ENCODE results near the gene APBA2. TPM values are rescaled to one million over a fixed set of nuclear protein-coding genes. Genes with fewer than 3 reads are reported as not detected.

APBA2 gene
- total RNA-seq, 6 experiments from 2014 or later: 5.3 to 6.5 (median 6.1) TPM

DNA sequence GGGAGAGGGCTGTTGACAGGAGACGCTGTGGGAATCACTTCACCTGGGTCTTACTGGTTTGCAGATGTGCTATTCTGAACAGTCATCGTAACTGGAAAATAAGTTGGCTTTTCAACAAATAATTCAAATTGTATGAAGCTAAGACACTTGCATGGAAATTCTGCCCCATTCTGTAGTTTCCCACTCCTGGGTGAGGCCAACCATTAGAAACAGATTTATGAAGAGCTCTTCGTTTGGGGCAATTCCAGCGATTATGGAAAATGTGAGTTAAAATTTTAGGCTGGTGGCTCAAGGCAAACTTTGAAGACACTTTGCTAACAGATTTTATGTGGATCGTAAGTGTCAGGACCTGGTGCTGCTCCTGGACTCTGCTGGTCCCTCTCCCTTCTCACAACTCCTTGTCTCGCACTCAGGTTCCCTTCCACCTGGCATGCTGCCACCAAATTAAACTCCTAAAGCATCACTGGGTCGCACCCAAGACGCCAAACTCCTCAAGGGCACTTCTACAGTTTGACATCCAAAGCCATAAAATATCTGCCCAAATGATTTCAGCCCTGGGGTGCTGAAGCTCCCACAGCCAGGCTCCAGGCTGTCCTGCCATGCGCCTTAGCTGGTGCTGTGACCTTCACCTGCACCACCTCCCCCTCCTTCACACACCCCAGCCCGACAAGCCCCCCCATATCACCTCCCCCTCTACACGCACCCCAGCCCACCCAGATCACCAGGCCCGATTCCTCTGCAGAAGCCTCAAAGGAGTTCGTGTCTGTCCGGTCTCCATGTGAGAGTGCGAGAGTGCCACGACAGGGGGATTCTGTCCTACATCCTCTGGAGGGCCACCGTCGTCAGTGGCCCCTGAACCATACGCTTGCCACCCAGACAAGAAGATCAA, 245.4 kb downstream of the APBA2 start:
- TF ChIP-seq, protein P1, sequence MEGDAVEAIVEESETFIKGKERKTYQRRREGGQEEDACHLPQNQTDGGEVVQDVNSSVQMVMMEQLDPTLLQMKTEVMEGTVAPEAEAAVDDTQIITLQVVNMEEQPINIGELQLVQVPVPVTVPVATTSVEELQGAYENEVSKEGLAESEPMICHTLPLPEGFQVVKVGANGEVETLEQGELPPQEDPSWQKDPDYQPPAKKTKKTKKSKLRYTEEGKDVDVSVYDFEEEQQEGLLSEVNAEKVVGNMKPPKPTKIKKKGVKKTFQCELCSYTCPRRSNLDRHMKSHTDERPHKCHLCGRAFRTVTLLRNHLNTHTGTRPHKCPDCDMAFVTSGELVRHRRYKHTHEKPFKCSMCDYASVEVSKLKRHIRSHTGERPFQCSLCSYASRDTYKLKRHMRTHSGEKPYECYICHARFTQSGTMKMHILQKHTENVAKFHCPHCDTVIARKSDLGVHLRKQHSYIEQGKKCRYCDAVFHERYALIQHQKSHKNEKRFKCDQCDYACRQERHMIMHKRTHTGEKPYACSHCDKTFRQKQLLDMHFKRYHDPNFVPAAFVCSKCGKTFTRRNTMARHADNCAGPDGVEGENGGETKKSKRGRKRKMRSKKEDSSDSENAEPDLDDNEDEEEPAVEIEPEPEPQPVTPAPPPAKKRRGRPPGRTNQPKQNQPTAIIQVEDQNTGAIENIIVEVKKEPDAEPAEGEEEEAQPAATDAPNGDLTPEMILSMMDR (IDR thresholded peaks at IDR 0.05): no peak
- H3K4me1 Mint-ChIP-seq (ENCODE audit: low read depth): no peaks in the 10 kb centered on the region
- H3K27me3 Mint-ChIP-seq (ENCODE audit: insufficient read depth): peaks cover 14% of the 10 kb centered on the region
- H3K4me3 Mint-ChIP-seq: no peak overlapping the region
- no peak overlapping the region for H3K27ac Mint-ChIP-seq
- no peaks in the 10 kb centered on the region for H3K36me3 Mint-ChIP-seq (ENCODE audit: low read depth)
- no peak for DNase-seq
- H3K9me3 Mint-ChIP-seq: no peaks in the 10 kb centered on the region; the same call in 1 of the 2 replicates

DNA sequence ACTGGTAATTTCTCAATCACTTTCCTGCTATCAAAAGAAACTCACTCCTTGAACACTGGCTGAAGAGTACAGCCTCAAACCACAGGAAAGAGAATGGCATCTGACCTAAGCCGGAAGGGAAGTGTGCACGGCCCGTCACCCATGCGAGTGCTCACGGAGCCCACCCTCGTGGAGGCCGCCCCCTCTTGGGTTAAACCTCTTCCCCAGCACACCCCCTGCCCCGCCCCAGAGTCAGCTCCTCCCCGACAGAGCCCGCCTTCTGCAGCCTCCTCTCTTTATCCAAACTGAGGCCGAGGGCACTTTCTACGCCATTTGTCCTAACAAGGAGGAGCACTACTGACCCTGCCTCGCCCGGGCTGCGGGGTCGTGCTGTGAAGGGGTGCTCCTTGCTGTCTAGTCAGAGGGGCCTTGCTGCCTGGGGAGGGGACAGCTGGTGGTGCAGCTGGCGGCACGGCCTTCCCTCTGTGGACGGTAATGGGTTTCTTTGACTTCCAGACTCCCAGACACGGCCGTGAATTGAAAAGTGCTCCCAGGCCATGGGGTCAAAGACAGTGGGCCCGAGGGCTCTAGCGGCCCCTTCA, 246.2 kb downstream of the APBA2 start:
- Mint-ChIP-seq H3K36me3 (ENCODE audit: low read depth) (no peaks in the 10 kb centered on the region), H3K4me1 (ENCODE audit: low read depth) (no peaks in the 10 kb centered on the region), H3K9me3 (peaks cover 2% of the 10 kb centered on the region; the same call in 1 of the 2 replicates), H3K27me3 (ENCODE audit: insufficient read depth) (peaks cover 18% of the 10 kb centered on the region), H3K27ac (no peak overlapping the region), H3K4me3 (no peak overlapping the region)
- DNase-seq: no peak
- TF ChIP-seq, protein P1 (IDR thresholded peaks at IDR 0.05): no peak

DNA sequence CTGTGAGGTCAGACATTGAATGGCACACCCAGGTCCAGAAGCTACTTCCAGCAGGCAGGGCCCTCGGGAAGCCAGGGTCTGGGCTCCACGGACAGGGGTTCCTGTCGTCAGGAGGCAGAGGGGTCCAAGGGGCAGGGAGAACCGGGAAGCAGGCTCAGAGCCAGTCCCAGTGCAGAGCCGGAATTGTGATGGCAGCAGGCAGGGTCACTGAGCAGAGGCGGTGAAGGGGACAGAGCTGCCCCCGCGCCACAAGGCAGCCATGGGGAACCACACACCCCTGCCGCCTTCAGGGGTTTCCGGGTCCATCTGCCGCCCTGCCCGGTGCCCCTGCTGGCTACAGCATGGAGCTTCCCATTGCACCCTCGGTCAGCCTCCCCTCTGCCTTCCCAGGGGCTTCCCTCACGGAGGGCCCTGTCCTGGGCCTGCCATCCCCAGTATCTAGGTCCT, 247.0 kb downstream of the APBA2 start:
- Mint-ChIP-seq H3K27me3 (ENCODE audit: insufficient read depth) (peaks cover 18% of the 10 kb centered on the region), H3K4me1 (ENCODE audit: low read depth) (no peaks in the 10 kb centered on the region), H3K9me3 (peaks cover 4% of the 10 kb centered on the region; the same call in 1 of the 2 replicates), H3K36me3 (ENCODE audit: low read depth) (no peaks in the 10 kb centered on the region), H3K4me3 (no peak overlapping the region), H3K27ac (no peak overlapping the region)
- no peak for DNase-seq
- TF ChIP-seq, protein P1 (IDR thresholded peaks at IDR 0.05): no peak

DNA sequence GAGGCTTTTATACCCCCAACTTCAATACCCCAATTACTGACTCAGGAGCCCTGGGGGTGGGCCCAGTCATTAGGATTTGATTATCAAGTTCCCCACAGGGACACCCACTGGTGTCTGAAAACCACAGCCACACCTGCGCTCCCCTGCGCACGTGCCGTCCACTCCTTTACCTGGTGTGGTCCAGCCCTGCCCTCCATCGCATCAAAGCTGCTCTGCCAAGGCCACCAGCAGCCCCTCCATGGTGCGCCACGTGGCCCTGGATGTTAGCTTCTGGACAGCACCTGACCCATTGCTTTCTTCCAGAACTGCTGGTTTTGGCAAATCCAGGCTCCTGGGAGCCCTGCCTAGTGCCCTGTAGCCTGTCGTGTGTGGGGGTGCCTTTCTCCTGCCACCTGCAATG, 247.5 kb downstream of the APBA2 start:
- Mint-ChIP-seq H3K36me3 (ENCODE audit: low read depth) (no peaks in the 10 kb centered on the region), H3K4me1 (ENCODE audit: low read depth) (no peaks in the 10 kb centered on the region), H3K9me3 (peaks cover 4% of the 10 kb centered on the region; the same call in 1 of the 2 replicates), H3K4me3 (no peak overlapping the region), H3K27me3 (ENCODE audit: insufficient read depth) (peaks cover 16% of the 10 kb centered on the region), H3K27ac (no peak overlapping the region)
- TF ChIP-seq, protein P1 (IDR thresholded peaks at IDR 0.05): no peak
- no peak for DNase-seq

DNA sequence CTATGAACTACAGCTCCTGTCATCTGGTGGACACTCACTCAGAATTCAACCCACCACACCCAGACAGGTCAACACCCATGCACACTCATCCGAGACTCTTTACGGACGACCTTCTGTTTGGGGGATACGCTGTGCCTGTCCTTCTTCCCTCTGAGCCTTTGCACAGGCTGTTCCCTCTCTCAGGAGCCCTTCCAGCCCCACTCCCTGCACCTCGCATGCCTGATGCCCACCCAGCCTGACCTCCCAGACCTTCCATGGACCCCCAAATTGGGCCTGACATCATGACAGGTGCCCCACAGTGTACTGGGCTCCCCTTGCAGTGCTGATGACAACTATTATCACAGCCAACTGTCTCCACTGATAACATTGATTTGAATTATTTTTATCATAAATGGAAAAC, 248.0 kb downstream of the APBA2 start:
- Mint-ChIP-seq H3K27ac (no peak overlapping the region), H3K4me3 (no peak overlapping the region), H3K4me1 (ENCODE audit: low read depth) (no peaks in the 10 kb centered on the region), H3K36me3 (ENCODE audit: low read depth) (no peaks in the 10 kb centered on the region), H3K9me3 (peaks cover 4% of the 10 kb centered on the region; the same call in 1 of the 2 replicates), H3K27me3 (ENCODE audit: insufficient read depth) (peaks cover 13% of the 10 kb centered on the region)
- TF ChIP-seq, protein P1 (IDR thresholded peaks at IDR 0.05): no peak
- no peak for DNase-seq
